ENCODE data around the gene ZNF774. TPM values are rescaled to one million over a fixed set of nuclear protein-coding genes. Genes with fewer than 3 reads are reported as not detected.

Gene ZNF774
- total and polyA plus RNA-seq, 2 of the 13 experiments (the other 11 are each of a cell fraction or from before 2014, with no cell fraction given) = 0.59 to 1.4 TPM

GRCh38 chr15:90389513-90389912 is 37.4 kb downstream of the ZNF774 start:
- WGBS (ENCODE audit: low lambda C conversion rate) = 63% methylated on average over 6 of the region's 6 CpGs
- TF ChIP-seq ZNF761 (CRISPR knock-in tag; conservative IDR thresholded peaks at IDR 0.05) = no peak
- peak; percentile 69; the same call in 1 of the 2 replicates for TF ChIP-seq ZNF121 (CRISPR knock-in tag; IDR thresholded peaks at IDR 0.05)
- H3K36me3 ChIP-seq (replicated peaks in 1 of 2; ENCODE audit: control insufficient read depth in 1 of 2, insufficient read depth in 2 of 2, low read length in 2 of 2) = peaks cover 2 to 11% of the 10 kb centered on the region in 2 experiments; a peak in 2 of 5 replicates
- intact Hi-C loops (cut with micrococcal nuclease; ENCODE audit: unreplicated experiment) = no loop called here
- H3K9me3 ChIP-seq (ENCODE audit: low read length) = no peaks in the 10 kb centered on the region
- H3K4me3 ChIP-seq (replicated peaks in 1 of 3; ENCODE audit: insufficient read depth in 1 of 3, low read depth in 2 of 3, low read length in 3 of 3) = peak overlapping the region; percentile 90 to 96 (median 92)
- CTCF ChIA-PET (ENCODE audit: low intra/inter-chr PET ratio, low total read pairs) = no interaction called here
- H3K27me3 ChIP-seq (ENCODE audit: control insufficient read depth in 1 of 2, insufficient read depth in 2 of 2, low read length in 2 of 2) = no peaks in the 10 kb centered on the region; a peak in 1 of 5 replicates
- no peak for ATAC-seq
- H3K79me2 ChIP-seq (ENCODE audit: insufficient read depth, low read length) = peaks cover 6% of the 10 kb centered on the region
- in situ Hi-C loops (cut with HindIII; ENCODE audit: extremely low pct_ligation_motif_present, low pct_unique_long_range_greater_than_20kb) = no loop called here
- H2AFZ ChIP-seq (ENCODE audit: low read length) = no peak overlapping the region
- H3K27ac ChIP-seq (ENCODE audit: extremely low read length, insufficient read depth, low read length) = no peak overlapping the region
- peak overlapping the region; percentile 81 for H3K4me2 ChIP-seq (ENCODE audit: low read depth, low read length)
- peaks cover 22% of the 10 kb centered on the region for H3K4me1 ChIP-seq (ENCODE audit: insufficient read depth, low read length)
- no peaks in the 10 kb centered on the region for H4K20me1 ChIP-seq (ENCODE audit: insufficient read depth, low read length)
- POLR2A ChIA-PET = interaction anchor here (0.7 to 2.4 kb wide), 2 partner anchors 11 to 60 kb away, joined by 3 to 17 read pairs; no protein-coding TSS in a partner anchor
- no TSS peak for BruUV-seq (replicated peaks)
- no peak for DNase-seq (ENCODE audit: low spot score)
- FAIRE-seq = no peak
- H3K9ac ChIP-seq (ENCODE audit: insufficient read depth, low read depth, low read length) = peak overlapping the region; percentile 82; the same call in 1 of the 2 replicates

DNA sequence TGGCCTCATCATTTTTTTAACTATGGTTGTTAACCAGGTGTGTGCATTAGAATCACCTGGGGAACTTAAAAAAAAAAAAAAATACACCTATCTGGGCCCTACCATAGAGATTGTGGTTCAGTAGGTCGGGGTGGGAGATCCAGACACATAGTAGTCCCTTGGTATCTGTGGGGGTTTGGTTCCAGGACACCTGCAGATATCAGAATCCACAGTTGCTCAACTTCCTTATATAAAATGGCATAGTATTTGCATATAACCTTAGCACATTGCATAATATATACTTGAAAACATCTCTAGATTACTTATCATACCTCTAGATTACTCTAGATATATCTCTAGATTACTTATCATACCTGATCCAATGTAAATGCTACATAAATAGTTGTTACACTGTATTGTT is 41.0 kb downstream of the ZNF774 start:
- Histone ChIP-seq H3K9me3 (ENCODE audit: low read length) (no peaks in the 10 kb centered on the region), H4K20me1 (ENCODE audit: insufficient read depth, low read length) (no peaks in the 10 kb centered on the region), H3K27ac (ENCODE audit: extremely low read length, insufficient read depth, low read length) (no peak overlapping the region), H3K36me3 (replicated peaks in 1 of 2; ENCODE audit: control insufficient read depth in 1 of 2, insufficient read depth in 2 of 2, low read length in 2 of 2) (peaks cover 2 to 11% of the 10 kb centered on the region in 2 experiments; a peak in 2 of 5 replicates), H3K4me1 (ENCODE audit: insufficient read depth, low read length) (peaks cover 27% of the 10 kb centered on the region), H3K4me3 (replicated peaks in 1 of 3; ENCODE audit: insufficient read depth in 1 of 3, low read depth in 2 of 3, low read length in 3 of 3) (no peak overlapping the region), H3K79me2 (ENCODE audit: insufficient read depth, low read length) (peaks cover 6% of the 10 kb centered on the region), H2AFZ (ENCODE audit: low read length) (no peak overlapping the region), H3K4me2 (ENCODE audit: low read depth, low read length) (no peak overlapping the region), H3K27me3 (ENCODE audit: control insufficient read depth in 1 of 2, insufficient read depth in 2 of 2, low read length in 2 of 2) (no peaks in the 10 kb centered on the region), H3K9ac (ENCODE audit: insufficient read depth, low read depth, low read length) (no peak overlapping the region)
- intact Hi-C loops (cut with micrococcal nuclease; ENCODE audit: unreplicated experiment) = no loop called here
- CTCF ChIA-PET (ENCODE audit: low intra/inter-chr PET ratio, low total read pairs) = no interaction called here
- no peak for FAIRE-seq
- POLR2A ChIA-PET = no interaction called here
- no TSS peak for BruUV-seq (replicated peaks)
- in situ Hi-C loops (cut with HindIII; ENCODE audit: extremely low pct_ligation_motif_present, low pct_unique_long_range_greater_than_20kb) = no loop called here
- ATAC-seq = no peak
- no peak for TF ChIP-seq AGO1 (IDR thresholded peaks at IDR 0.05; ENCODE audit: low read depth, low read length, poor library complexity, severe bottlenecking)
- TF ChIP-seq CHD4 (IDR thresholded peaks at IDR 0.05; ENCODE audit: borderline replicate concordance, low read length) = no peak
- no peak for TF ChIP-seq ZFY (CRISPR knock-in tag; IDR thresholded peaks at IDR 0.05)
- no peak for TF ChIP-seq SNRNP70 (IDR thresholded peaks at IDR 0.05; ENCODE audit: low read depth, low read length)
- TF ChIP-seq NAIF1 (CRISPR knock-in tag; IDR thresholded peaks at IDR 0.05; ENCODE audit: borderline replicate concordance) = no peak
- TF ChIP-seq E2F5 (CRISPR knock-in tag; conservative IDR thresholded peaks at IDR 0.05) = no peak
- TF ChIP-seq RAD51 (IDR thresholded peaks at IDR 0.05; ENCODE audit: borderline replicate concordance) = no peak
- no peak for TF ChIP-seq ATF1 (CRISPR knock-in tag; IDR thresholded peaks at IDR 0.05)
- no peak for TF ChIP-seq STAG1 (CRISPR knock-in tag; IDR thresholded peaks at IDR 0.05)
- TF ChIP-seq ZNF292 (CRISPR knock-in tag; IDR thresholded peaks at IDR 0.05; ENCODE audit: borderline replicate concordance, low read depth) = no peak
- no peak for TF ChIP-seq FOXA1 (IDR thresholded peaks at IDR 0.05)
- TF ChIP-seq FOXA1 (CRISPR knock-in tag; IDR thresholded peaks at IDR 0.05) = no peak
- TF ChIP-seq RARG (CRISPR knock-in tag; IDR thresholded peaks at IDR 0.05; ENCODE audit: low read depth) = no peak
- no peak for TF ChIP-seq NCOR1 (IDR thresholded peaks at IDR 0.05; ENCODE audit: borderline replicate concordance, low read length)
- WGBS (ENCODE audit: low lambda C conversion rate) = 100% methylated on average over 1 of the region's 1 CpG
- DNase-seq (ENCODE audit: low spot score) = no peak
